ENCODE data around the gene NEIL3. TPM values are rescaled to one million over a fixed set of nuclear protein-coding genes. Genes with fewer than 3 reads are reported as not detected.

NEIL3 gene
- 6.3 TPM for total RNA-seq

GRCh38 chr4:177309522-177310371 is at the start of gene NEIL3:
Gene NEIL3, plus strand, starts transcription at chr4:177309874. Its CDS starts 80 bp downstream, at chr4:177309954.
- no peaks in the 10 kb centered on the region for H3K9me3 ChIP-seq (ENCODE audit: low read depth, low read length)
- peak within 1 kb of the TSS; percentile 84 for H3K4me3 ChIP-seq (ENCODE audit: low read length)
- H3K4me1 ChIP-seq (ENCODE audit: insufficient read depth, low read length) = peaks cover 37% of the 10 kb centered on the region
- H3K27me3 ChIP-seq (ENCODE audit: insufficient read depth, low read length) = no peaks in the 10 kb centered on the region

- Histone ChIP-seq H3K4me3 (ENCODE audit: low read length) (no peak overlapping the region), H3K27me3 (ENCODE audit: insufficient read depth, low read length) (no peaks in the 10 kb centered on the region), H3K9me3 (ENCODE audit: low read depth, low read length) (no peaks in the 10 kb centered on the region), H3K4me1 (ENCODE audit: insufficient read depth, low read length) (peaks cover 5% of the 10 kb centered on the region)
Measured at GRCh38 chr4:177263818-177264217, 45.9 kb upstream of the NEIL3 start.

DNA sequence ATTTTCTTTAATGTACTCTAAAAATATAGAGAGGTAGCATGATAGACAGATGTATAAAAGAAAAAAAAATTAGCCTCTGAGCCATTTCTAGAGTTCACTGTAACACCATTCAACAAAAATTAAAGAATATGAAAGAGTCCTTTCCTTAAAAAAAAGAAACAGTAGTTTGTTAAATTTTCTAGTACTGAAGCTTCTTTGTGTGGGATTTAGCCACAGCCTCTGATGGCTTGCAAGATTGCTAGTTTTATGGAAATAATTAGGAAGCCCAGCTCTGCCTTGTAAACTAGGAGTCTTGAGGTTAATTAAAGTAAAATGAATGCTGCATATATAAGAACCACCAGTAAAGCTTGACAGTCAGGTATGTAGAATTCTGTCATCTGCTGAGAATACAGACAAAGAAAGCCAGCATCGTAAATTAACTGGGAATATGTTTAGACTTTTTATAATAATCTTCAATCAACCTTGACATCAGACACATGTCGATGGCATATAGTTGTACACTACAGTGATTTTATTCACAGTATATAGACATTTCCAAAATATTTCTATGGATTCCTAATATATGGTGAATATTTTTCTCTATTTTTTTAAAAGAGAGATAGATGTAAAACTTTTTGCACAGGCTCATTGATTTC is 44.8 kb upstream of the NEIL3 start:
- Histone ChIP-seq H3K4me3 (ENCODE audit: low read length) (no peak overlapping the region), H3K4me1 (ENCODE audit: insufficient read depth, low read length) (no peaks in the 10 kb centered on the region), H3K9me3 (ENCODE audit: low read depth, low read length) (no peaks in the 10 kb centered on the region), H3K27me3 (ENCODE audit: insufficient read depth, low read length) (no peaks in the 10 kb centered on the region)

GRCh38 chr4:177265729-177266128 is 43.9 kb upstream of the NEIL3 start:
- Histone ChIP-seq H3K9me3 (ENCODE audit: low read depth, low read length) (no peaks in the 10 kb centered on the region), H3K4me3 (ENCODE audit: low read length) (no peak overlapping the region), H3K27me3 (ENCODE audit: insufficient read depth, low read length) (no peaks in the 10 kb centered on the region), H3K4me1 (ENCODE audit: insufficient read depth, low read length) (no peaks in the 10 kb centered on the region)

DNA sequence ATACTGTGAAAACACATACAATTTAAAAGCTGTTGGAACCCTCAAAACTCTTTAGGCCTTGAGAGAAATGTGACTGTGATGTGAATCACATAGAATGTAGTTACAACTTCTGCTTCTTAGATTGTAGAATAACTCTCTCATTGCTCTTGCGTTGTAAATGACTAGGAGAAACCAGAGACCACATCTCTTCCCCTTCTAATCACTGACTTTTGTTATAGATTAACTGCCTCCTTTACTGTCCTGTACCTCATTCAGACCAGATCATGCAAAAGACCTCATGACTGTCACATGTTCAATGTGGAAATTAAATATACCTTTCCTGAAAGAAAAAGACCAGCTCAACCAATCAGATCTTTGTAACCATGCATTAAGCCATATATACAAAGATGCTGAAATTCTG is 43.2 kb upstream of the NEIL3 start:
- Histone ChIP-seq H3K27me3 (ENCODE audit: insufficient read depth, low read length) (no peaks in the 10 kb centered on the region), H3K9me3 (ENCODE audit: low read depth, low read length) (no peaks in the 10 kb centered on the region), H3K4me3 (ENCODE audit: low read length) (no peak overlapping the region), H3K4me1 (ENCODE audit: insufficient read depth, low read length) (no peaks in the 10 kb centered on the region)

DNA sequence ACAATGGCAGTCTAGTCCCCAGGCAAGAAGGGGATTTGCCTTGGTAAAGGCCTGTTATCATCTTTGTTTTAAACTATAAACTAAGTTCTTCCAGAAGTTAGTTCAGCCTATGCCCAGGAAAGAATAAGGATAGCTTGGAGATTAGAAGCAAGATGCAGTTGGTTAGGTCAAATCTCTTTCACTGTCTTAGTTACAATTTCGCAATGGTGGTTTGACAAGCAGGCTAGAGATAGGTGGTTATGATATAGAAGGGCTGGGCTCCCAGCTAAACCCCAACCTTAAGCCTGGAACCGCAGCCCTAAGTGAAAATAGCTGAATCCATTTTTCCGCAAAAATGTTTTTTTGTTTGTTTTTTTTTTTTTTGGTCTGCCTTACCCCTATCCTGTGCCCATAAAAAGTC is 41.8 kb upstream of the NEIL3 start:
- Histone ChIP-seq H3K27me3 (ENCODE audit: insufficient read depth, low read length) (no peaks in the 10 kb centered on the region), H3K4me3 (ENCODE audit: low read length) (no peak overlapping the region), H3K4me1 (ENCODE audit: insufficient read depth, low read length) (no peaks in the 10 kb centered on the region), H3K9me3 (ENCODE audit: low read depth, low read length) (no peaks in the 10 kb centered on the region)

DNA sequence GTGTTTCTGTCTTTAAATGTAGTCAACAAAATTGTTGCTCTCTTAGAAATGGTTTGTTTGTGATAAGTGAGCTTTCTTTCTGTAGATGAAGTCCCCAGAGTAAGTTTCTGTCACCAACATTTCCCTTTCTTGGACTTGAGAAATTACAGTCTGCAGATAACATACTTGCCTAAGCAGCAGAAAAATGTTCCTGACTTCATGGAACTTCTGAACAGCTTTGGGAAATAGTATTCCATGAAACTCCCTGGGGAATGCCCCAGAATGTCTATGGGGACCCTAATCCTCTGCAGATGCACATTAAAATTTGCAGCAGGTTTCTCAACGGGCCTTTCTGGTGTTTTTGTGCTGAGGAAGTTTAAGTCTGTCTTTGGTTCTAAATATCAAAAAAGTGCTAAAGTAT is 38.6 kb upstream of the NEIL3 start:
- H3K9me3 ChIP-seq (ENCODE audit: low read depth, low read length) = no peaks in the 10 kb centered on the region
- H3K4me3 ChIP-seq (ENCODE audit: low read length) = no peak overlapping the region
- no peaks in the 10 kb centered on the region for H3K27me3 ChIP-seq (ENCODE audit: insufficient read depth, low read length)
- no peaks in the 10 kb centered on the region for H3K4me1 ChIP-seq (ENCODE audit: insufficient read depth, low read length)

DNA sequence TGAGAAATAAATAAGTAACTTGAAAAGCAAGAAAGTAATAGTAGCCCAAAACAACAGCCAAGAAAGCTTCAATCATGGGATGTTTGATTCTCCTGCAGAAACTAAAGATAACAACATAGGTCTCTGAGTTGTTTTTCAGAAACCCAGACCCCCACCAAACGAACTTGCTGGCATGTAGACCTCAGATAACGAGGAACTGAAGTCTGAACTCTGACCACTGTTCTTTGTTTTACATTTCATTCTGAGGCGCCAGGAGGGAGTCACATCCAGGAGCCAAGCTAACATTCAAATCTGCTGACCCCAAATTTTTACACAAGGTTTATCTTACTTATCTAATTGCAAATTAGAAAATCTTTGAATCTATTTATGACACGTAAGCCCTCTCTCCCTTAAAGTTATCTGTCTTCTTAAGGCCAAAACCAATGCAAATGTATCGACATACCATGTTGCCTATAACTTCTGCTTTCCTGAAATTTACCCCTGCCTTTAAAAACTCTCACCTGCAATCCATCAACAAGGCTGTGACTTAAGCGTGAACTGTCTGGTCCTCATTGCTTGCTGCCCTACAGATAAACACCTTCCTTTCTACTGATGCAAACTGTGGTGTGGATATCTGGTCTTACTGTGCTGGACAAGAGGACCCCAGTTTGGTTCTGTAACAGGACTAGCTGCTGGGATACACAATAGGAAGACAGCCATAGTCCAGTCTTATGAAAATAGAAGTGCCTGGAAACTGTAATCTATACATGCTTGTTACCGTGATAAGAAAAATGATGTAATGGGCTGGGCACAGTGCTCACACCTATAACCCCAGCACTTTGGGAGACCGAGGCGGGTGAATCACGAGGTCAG is 37.5 kb upstream of the NEIL3 start:
- no peaks in the 10 kb centered on the region for H3K27me3 ChIP-seq (ENCODE audit: insufficient read depth, low read length)
- no peaks in the 10 kb centered on the region for H3K9me3 ChIP-seq (ENCODE audit: low read depth, low read length)
- H3K4me3 ChIP-seq (ENCODE audit: low read length) = no peak overlapping the region
- H3K4me1 ChIP-seq (ENCODE audit: insufficient read depth, low read length) = no peaks in the 10 kb centered on the region

DNA sequence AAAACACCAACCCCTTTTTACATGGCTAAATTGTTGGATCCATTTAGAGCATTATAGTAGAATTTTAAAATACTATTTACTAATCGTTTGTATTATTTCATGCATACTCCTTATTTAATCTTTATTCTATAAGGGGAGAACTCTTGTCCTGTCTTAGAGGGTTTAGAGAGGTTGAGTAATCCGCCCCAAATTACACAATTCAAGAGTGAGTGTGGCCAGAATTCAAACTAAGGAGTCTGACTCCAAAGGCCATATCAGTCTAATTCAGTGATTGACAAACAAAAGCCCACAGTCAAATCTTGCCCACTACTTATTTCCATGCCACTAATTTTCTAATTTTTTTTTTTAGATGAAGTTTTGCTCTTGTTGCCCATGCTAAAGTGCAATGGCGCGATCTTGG is 33.7 kb upstream of the NEIL3 start:
- Histone ChIP-seq H3K4me1 (ENCODE audit: insufficient read depth, low read length) (no peaks in the 10 kb centered on the region), H3K9me3 (ENCODE audit: low read depth, low read length) (no peaks in the 10 kb centered on the region), H3K4me3 (ENCODE audit: low read length) (no peak overlapping the region), H3K27me3 (ENCODE audit: insufficient read depth, low read length) (no peaks in the 10 kb centered on the region)

DNA sequence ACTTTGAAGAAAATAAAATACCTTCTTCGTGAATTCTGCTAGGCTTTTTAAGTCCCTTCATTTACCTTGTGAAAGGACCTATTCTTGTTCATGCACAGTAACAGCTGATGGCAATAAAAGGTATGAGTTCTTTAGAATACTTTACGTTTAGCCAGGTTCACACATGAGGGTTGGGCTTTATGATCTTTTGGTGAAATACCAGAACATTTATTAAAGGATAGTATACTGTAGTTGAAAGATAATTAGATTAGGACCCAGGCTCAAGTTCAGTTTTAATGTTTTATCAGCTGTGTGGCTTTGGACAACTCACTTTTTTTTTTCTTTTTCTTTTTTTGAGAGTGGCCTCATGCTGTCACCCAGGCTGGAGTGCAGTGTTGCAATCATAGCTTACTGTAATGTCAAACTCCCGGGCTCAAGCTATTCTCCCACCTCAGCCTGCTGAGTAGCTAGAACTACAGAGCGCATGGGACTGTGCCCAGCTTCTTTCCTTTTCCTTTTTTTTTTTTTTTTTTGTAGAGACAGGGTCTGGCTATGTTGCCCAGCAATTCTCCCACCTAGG is 28.2 kb upstream of the NEIL3 start:
- Histone ChIP-seq H3K9me3 (ENCODE audit: low read depth, low read length) (no peaks in the 10 kb centered on the region), H3K27me3 (ENCODE audit: insufficient read depth, low read length) (no peaks in the 10 kb centered on the region), H3K4me3 (ENCODE audit: low read length) (no peak overlapping the region), H3K4me1 (ENCODE audit: insufficient read depth, low read length) (peaks cover 18% of the 10 kb centered on the region)

- peaks cover 24% of the 10 kb centered on the region for H3K4me1 ChIP-seq (ENCODE audit: insufficient read depth, low read length)
- H3K27me3 ChIP-seq (ENCODE audit: insufficient read depth, low read length) = no peaks in the 10 kb centered on the region
- H3K9me3 ChIP-seq (ENCODE audit: low read depth, low read length) = no peaks in the 10 kb centered on the region
- H3K4me3 ChIP-seq (ENCODE audit: low read length) = no peak overlapping the region
Measured at GRCh38 chr4:177282284-177282835, 27.3 kb upstream of the NEIL3 start.

GRCh38 chr4:177283167-177283566 is 26.5 kb upstream of the NEIL3 start:
- Histone ChIP-seq H3K4me1 (ENCODE audit: insufficient read depth, low read length) (peaks cover 25% of the 10 kb centered on the region), H3K4me3 (ENCODE audit: low read length) (no peak overlapping the region), H3K27me3 (ENCODE audit: insufficient read depth, low read length) (no peaks in the 10 kb centered on the region), H3K9me3 (ENCODE audit: low read depth, low read length) (no peaks in the 10 kb centered on the region)

DNA sequence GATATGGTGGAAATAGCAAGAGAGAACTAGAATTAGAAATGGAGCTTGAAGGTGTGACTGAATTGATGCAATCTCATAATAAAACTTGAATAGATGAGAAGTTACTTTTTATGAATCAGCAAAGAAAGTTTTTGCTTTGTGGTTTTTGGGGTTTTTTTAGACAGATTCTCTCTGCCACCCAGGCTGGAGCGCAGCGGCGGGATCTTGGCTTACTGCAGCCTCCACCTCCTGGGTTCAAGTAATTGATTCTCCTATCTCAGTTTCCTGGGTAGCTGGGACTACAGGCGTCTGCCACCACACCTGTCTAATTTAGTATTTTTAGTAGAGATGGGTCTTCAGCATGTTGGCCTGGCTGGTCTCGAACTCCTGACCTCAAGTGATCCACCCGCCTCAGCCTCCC is 23.7 kb upstream of the NEIL3 start:
- no peak overlapping the region for H3K4me3 ChIP-seq (ENCODE audit: low read length)
- H3K9me3 ChIP-seq (ENCODE audit: low read depth, low read length) = no peaks in the 10 kb centered on the region
- H3K4me1 ChIP-seq (ENCODE audit: insufficient read depth, low read length) = peaks cover 25% of the 10 kb centered on the region
- no peaks in the 10 kb centered on the region for H3K27me3 ChIP-seq (ENCODE audit: insufficient read depth, low read length)

GRCh38 chr4:177287255-177287654 is 22.4 kb upstream of the NEIL3 start:
- Histone ChIP-seq H3K9me3 (ENCODE audit: low read depth, low read length) (no peaks in the 10 kb centered on the region), H3K27me3 (ENCODE audit: insufficient read depth, low read length) (no peaks in the 10 kb centered on the region), H3K4me1 (ENCODE audit: insufficient read depth, low read length) (peaks cover 14% of the 10 kb centered on the region), H3K4me3 (ENCODE audit: low read length) (no peak overlapping the region)

GRCh38 chr4:177288335-177288734 is 21.3 kb upstream of the NEIL3 start:
- no peaks in the 10 kb centered on the region for H3K27me3 ChIP-seq (ENCODE audit: insufficient read depth, low read length)
- no peak overlapping the region for H3K4me3 ChIP-seq (ENCODE audit: low read length)
- peaks cover 18% of the 10 kb centered on the region for H3K4me1 ChIP-seq (ENCODE audit: insufficient read depth, low read length)
- no peaks in the 10 kb centered on the region for H3K9me3 ChIP-seq (ENCODE audit: low read depth, low read length)

Data from mononuclear cell (primary cell).